Measurements from ENCODE around the gene FAM170B. TPM values are rescaled to one million over a fixed set of nuclear protein-coding genes. Genes with fewer than 3 reads are reported as not detected.

FAM170B gene
- total RNA-seq, 1 experiment from 2014 or later = not detected

GRCh38 chr10:49081547-49082275, 52.1 kb downstream of the FAM170B start:
- Histone ChIP-seq H2AFZ (no peak overlapping the region), H3K4me1 (replicated peaks; ENCODE audit: insufficient read depth) (no peaks in the 10 kb centered on the region), H3K27me3 (ENCODE audit: insufficient read depth, low read depth) (peaks cover 44% of the 10 kb centered on the region; the same call in 1 of the 2 replicates), H3K27ac (no peak overlapping the region), H3K4me3 (no peak overlapping the region), H3F3A (ENCODE audit: insufficient read depth, low read depth) (no peaks in the 10 kb centered on the region), H3K9me3 (ENCODE audit: insufficient read depth, low read depth) (peaks cover 2% of the 10 kb centered on the region), H3K36me3 (ENCODE audit: low read depth) (no peaks in the 10 kb centered on the region), H4K20me1 (ENCODE audit: insufficient read depth) (peaks cover 2% of the 10 kb centered on the region; the same call in 1 of the 2 replicates), H3K79me2 (ENCODE audit: low read depth) (no peaks in the 10 kb centered on the region), H3K9me2 (ENCODE audit: insufficient read depth) (no peaks in the 10 kb centered on the region), H3K4me2 (no peak overlapping the region)
- CTCF ChIA-PET = no interaction called here
- intact Hi-C loops (cut with micrococcal nuclease; ENCODE audit: unreplicated experiment) = no loop called here
- no TSS peak for BruUV-seq (replicated peaks)
- DNase-seq = no peak
- POLR2A ChIA-PET (ENCODE audit: unreplicated experiment) = no interaction called here
- no peak for TF ChIP-seq CTCF (conservative IDR thresholded peaks at IDR 0.05)
- TF ChIP-seq EZH2 (IDR thresholded peaks at IDR 0.05; ENCODE audit: low read depth) = no peak

Other genes with a start within 250 kb of the FAM170B start
- gene LRRC18, start 194.2 kb downstream of the FAM170B start, total RNA-seq (2021) = not detected in 2 replicates
- gene VSTM4, start 18.5 kb downstream of the FAM170B start, total RNA-seq (2021) = not detected in 2 replicates
- gene TMEM273, start 54.4 kb upstream of the FAM170B start, total RNA-seq (2021) = 0.26 and 2.2 TPM in 2 replicates
- not detected in 2 replicates for gene C10orf71, start 165.1 kb upstream of the FAM170B start, total RNA-seq (2021)